GM18526 (cell line): ENCODE data around the gene GJB3.

Experiments used
- POLR2A ChIP-seq: IDR thresholded peaks from 3 replicates; pipeline ENCODE4 v1.6.1; 2011; ENCODE audit not compliant: insufficient read length; ENCODE audit errors: extremely low read depth

Gene GJB3

GRCh38 chr1:34794001-34794789 lies 13.2 kb downstream of the GJB3 start:
- no peak for TF ChIP-seq POLR2A

- no peak for TF ChIP-seq POLR2A
Measured at GRCh38 chr1:34794790-34795180, 13.8 kb downstream of the GJB3 start.

DNA sequence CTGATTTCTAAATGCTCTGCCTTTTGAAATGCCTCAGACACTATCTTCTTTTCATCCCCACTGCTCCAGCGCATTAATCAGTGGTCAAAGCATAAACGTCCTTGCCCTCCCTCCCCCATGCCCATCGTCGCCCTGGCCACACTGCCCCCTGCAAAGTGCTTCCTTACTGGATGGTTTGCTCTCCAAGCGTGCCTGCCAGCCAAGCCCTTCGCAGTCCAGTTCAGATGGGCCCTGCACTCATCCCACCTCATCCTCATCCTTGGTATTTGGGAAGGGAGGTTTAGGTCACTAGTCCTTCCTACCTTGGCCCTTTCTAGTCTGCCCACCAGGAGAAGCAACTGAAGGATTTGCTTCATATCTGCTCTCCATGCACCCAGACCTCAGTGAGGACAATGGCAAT lies 14.9 kb downstream of the GJB3 start:
- no peak for TF ChIP-seq POLR2A

GRCh38 chr1:34796990-34797389 lies 16.0 kb downstream of the GJB3 start:
- TF ChIP-seq POLR2A = no peak

DNA sequence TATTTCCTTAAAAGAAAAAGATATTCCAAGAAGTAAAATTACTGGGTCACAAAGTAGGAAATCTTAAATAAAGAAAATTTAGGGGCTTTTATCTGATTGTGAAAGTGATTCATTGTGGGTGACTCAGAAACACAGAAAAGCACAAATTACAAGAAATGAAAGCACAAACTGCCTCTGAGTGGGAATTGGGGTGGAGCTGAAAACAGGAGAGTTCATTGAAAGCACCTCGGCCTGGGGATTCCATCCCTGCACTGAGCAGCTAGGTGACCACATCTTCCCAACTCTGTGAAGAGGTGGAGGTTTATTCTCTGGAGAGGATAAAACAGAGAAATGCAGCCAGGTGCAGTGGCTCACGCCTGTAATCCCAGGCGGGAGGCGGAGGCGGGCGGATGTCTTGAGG lies 19.2 kb downstream of the GJB3 start:
- no peak for TF ChIP-seq POLR2A

DNA sequence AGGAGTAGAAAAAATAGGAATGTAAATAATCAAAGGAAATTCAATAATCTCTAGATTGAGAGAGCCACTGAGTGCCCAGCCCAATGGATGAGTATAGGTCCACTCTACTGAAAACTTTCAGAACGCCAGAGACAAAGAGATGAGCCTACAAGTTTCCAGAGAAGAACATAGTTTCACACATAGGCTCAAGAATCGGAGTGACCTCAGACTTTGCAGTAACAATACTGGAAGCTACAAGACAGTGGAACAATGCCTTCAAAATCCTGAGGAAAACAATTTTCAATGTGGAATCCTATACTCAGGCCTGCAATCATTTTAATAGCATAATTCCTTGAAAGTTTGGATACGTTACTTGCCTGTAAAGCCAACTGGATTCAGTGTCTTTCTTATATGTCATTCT lies 22.8 kb downstream of the GJB3 start:
- TF ChIP-seq POLR2A = no peak

- TF ChIP-seq POLR2A = no peak
Measured at GRCh38 chr1:34806396-34806795, 25.4 kb downstream of the GJB3 start.

GRCh38 chr1:34808051-34808810 lies 27.2 kb downstream of the GJB3 start:
- TF ChIP-seq POLR2A = no peak

DNA sequence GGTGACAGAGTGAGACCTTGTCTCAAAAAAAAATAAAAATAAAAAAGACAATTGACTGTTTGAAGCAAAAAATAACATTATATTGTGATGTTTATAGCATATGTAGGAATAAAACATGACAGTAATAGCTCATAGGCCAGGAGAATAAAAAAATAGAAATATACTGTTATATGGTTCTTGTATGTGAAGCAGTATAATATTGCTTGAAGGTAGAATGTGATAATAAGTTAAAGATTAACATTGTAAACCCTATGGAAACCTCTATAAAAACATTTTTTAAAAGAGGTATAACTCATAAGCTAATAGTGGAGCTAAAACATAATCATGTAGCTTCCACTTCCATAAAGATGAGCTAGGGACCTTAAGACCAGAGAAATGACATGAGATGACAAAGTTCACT lies 35.3 kb downstream of the GJB3 start:
- TF ChIP-seq POLR2A = no peak

- TF ChIP-seq POLR2A = no peak
Measured at GRCh38 chr1:34816778-34817177, 35.8 kb downstream of the GJB3 start.

- TF ChIP-seq POLR2A = no peak
Measured at GRCh38 chr1:34822202-34822601, 41.2 kb downstream of the GJB3 start.

- TF ChIP-seq POLR2A = no peak
Measured at GRCh38 chr1:34824817-34825454, 43.9 kb downstream of the GJB3 start.

- TF ChIP-seq POLR2A = no peak
Measured at GRCh38 chr1:34825455-34826091, 44.6 kb downstream of the GJB3 start.

GRCh38 chr1:34827341-34827941 lies 46.4 kb downstream of the GJB3 start:
- TF ChIP-seq POLR2A = no peak

GRCh38 chr1:34828611-34829010 lies 47.6 kb downstream of the GJB3 start:
- TF ChIP-seq POLR2A = no peak
